OCI-LY7 (cell line): ENCODE measurements around the gene ZNF613. TPM values are rescaled to one million over a fixed set of nuclear protein-coding genes. Genes with fewer than 3 reads are reported as not detected.

ENCODE experiments used
- Bru-seq: library from RNA; stranded (reverse); fragments of 400-500 nt; gene quantifications from one replicate; lab custom pipeline; 2021; lab: Mats Ljungman, UMichigan
- BruChase-seq, 2 experiments: library from RNA; stranded (reverse); fragments of 400-500 nt; gene quantifications; one replicate each; lab custom pipeline; 2021; lab: Mats Ljungman, UMichigan
- BruUV-seq: library from RNA; stranded (reverse); fragments of 400-500 nt; replicated peaks from 2 replicates; lab custom pipeline; 2021; lab: Mats Ljungman, UMichigan
- CTCF ChIA-PET: fragments of 300-600 bp; sonication (Branson Sonifier 250); formaldehyde crosslinking; loops from one replicate; lab custom pipeline; 2022; ENCODE audit warnings: antibody characterized with exemption; ENCODE audit not compliant: unreplicated experiment; lab: Charles Lee
- POLR2A ChIA-PET: fragments of 300-600 bp; sonication (Branson Sonifier 250); formaldehyde crosslinking; loops from one replicate; lab custom pipeline; 2022; ENCODE audit warnings: antibody characterized with exemption; lab: Charles Lee
- DNase-seq: peaks from one replicate; pipeline ENCODE4 v3.0.0-alpha.2; 2015; ENCODE audit warnings: low spot score
- H2AFZ ChIP-seq: fragments of 200-600 bp; sonication (generic), shearing (Covaris generic); 2 replicates; pipeline ENCODE4 v1.6.1; 2014; ENCODE audit warnings: mild to moderate bottlenecking, antibody characterized with exemption, low read length, moderate library complexity
- H3K27ac ChIP-seq: fragments of 200-600 bp; sonication (generic); 2 replicates; pipeline ENCODE4 v1.5.1; 2014; ENCODE audit warnings: mixed run types, low read depth, mild to moderate bottlenecking, moderate library complexity, low read length, inconsistent platforms; ENCODE audit not compliant: poor library complexity, severe bottlenecking
- H3K36me3 ChIP-seq: fragments of 200-600 bp; sonication (generic); 2 replicates; pipeline ENCODE4 v1.6.1; 2014; ENCODE audit warnings: mild to moderate bottlenecking, antibody characterized with exemption, low read length, moderate library complexity, mixed read lengths; ENCODE audit not compliant: insufficient read depth
- H3K4me1 ChIP-seq: fragments of 200-600 bp; sonication (generic); 2 replicates; pipeline ENCODE4 v1.5.1; 2014; ENCODE audit warnings: mild to moderate bottlenecking, low read length; ENCODE audit not compliant: insufficient read depth, poor library complexity, severe bottlenecking
- H3K4me2 ChIP-seq: fragments of 200-600 bp; sonication (generic); 2 replicates; pipeline ENCODE4 v1.6.1; 2014; ENCODE audit warnings: mild to moderate bottlenecking, low read length
- H3K4me3 ChIP-seq: fragments of 200-600 bp; sonication (generic); 2 replicates; pipeline ENCODE4 v1.5.1; 2014; ENCODE audit warnings: mild to moderate bottlenecking, low read depth, low read length; ENCODE audit not compliant: poor library complexity, severe bottlenecking
- H3K79me2 ChIP-seq: fragments of 200-600 bp; sonication (generic); 2 replicates; pipeline ENCODE4 v1.6.1; 2016; ENCODE audit warnings: low read depth, mild to moderate bottlenecking, low read length, moderate library complexity, mixed read lengths; ENCODE audit not compliant: insufficient read depth
- H3K9me2 ChIP-seq: fragments of 200-600 bp; sonication (generic); 2 replicates; pipeline ENCODE4 v1.6.1; 2016; ENCODE audit warnings: mild to moderate bottlenecking, low read length, mixed read lengths; ENCODE audit not compliant: insufficient read depth
- H3K9me3 ChIP-seq: fragments of 200-600 bp; sonication (generic); 2 replicates; pipeline ENCODE4 v1.6.1; 2014; ENCODE audit warnings: mild to moderate bottlenecking, mixed run types, low read length, mixed read lengths
- H4K20me1 ChIP-seq: fragments of 200-600 bp; sonication (generic); 2 replicates; pipeline ENCODE4 v1.6.1; 2014; ENCODE audit warnings: mild to moderate bottlenecking, antibody characterized with exemption, low read length, moderate library complexity, mixed read lengths; ENCODE audit not compliant: insufficient read depth
- EZH2phosphoT487 ChIP-seq: fragments of 200-600 bp; sonication (generic); IDR thresholded peaks from 2 replicates; pipeline ENCODE4 v1.6.1; 2018; ENCODE audit warnings: low read depth, borderline replicate concordance, mild to moderate bottlenecking, mixed run types, antibody characterized with exemption, low read length, moderate library complexity, mixed read lengths
- intact Hi-C: fragments of 100-400 bp; cut with micrococcal nuclease; formaldehyde crosslinking; loops from one replicate; pipeline ENCODE4 v1.10.0; 2022; ENCODE audit not compliant: unreplicated experiment
- long read RNA-seq: library from polyadenylated mRNA; stranded (forward); transcript quantifications from one replicate; pipeline ENCODE4 v2.0.0, GENCODE V29; 2022
- total RNA-seq, 2 experiments: library from RNA; depleted of rRNA in 1 of 2; stranded (reverse); fragments of >200 nt in 1 of 2; shearing (Covaris generic) in 1 of 2; gene quantifications; 2 replicates each; pipeline ENCODE4 v1.2.3, GENCODE V29; 2014 to 2022
- TF ChIP-seq, protein P1 (sequence below): fragments of 200-600 bp; sonication (generic); conservative IDR thresholded peaks from 2 replicates; pipeline ENCODE4 v1.5.1; 2014; ENCODE audit warnings: mild to moderate bottlenecking, antibody characterized with exemption, low read length, moderate library complexity, mixed read lengths

The ZNF613 gene
- total RNA-seq (2014; rRNA removed; shearing (Covaris generic)) (4.6 and 10.0 TPM in 2 replicates), total RNA-seq (2022) (3.9 and 4.5 TPM in 2 replicates), Bru-seq, nascent RNA (percentile 50 among the genes with signal in this experiment), BruChase-seq, experiment 1, labeled RNA remaining after a 6-hour chase (percentile 49 among the genes with signal in this experiment), BruChase-seq, experiment 2, labeled RNA remaining after a 2-hour chase (percentile 54 among the genes with signal in this experiment)
- long read RNA-seq, partial matches to known transcripts = 1 of 7 reads
- long read RNA-seq, other reads (novel, unspliced or antisense) = 2 of 7 reads

DNA sequence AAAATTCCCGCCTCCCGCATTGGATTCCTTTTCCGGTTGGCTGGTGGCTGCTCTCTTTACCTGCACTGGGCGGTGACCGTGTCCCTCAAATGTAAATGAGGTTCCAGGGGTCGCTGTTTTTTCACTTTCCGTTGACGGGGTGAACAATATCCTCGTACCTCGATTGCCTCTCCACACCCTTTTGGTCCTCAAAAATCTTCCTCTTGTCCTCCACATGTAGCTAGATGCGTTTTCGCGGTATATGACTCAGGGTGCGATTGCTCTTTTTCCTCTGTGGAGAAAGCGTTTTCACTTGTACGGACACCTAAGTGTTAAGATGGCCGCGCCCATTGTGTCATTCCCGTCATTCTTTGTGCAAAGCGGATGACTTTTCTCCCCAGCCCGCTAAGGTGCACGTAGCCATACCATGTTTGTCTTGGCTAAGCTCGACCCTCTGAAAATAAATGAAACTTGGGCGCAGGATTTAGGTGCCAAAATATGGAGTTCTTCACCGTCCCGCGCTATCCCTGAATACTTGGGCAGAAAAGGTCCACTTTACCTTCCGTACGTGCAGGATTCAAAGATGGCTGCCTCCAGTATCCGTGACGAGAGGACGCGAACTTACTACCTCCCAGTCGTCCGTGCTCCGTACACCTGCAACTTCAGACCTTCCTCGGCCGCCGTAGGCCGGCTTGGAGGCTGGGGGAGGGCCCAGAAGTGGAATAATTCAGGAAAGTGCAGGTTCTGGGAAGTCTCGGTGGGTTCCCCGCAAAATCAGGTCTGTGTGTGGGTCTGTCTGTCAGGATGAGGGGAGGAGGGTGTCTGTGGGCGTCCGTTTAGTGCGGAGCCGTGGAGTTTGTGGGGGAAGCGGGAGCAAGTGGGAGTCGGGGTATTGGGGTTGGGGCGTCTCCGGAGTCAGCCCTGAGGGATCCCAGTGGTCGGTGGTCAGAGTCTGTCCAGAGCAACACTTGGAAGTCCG lies at the start of gene ZNF613:
ZNF613 (plus strand) TSS at position 689 of the 958 bp plus-strand sequence. CDS start 8,749 bp downstream, outside the sequence.
- Histone ChIP-seq H3K27ac (peak within 1 kb of the TSS; percentile 48), H3K4me1 (no peaks in the 10 kb centered on the region), H3K9me3 (peaks cover 31% of the 10 kb centered on the region), H3K4me2 (peak within 1 kb of the TSS; percentile 59), H3K4me3 (peak within 1 kb of the TSS; percentile 75), H2AFZ (peak within 1 kb of the TSS; percentile 81), H3K79me2 (no peaks in the 10 kb centered on the region), H3K36me3 (peaks cover 20% of the 10 kb centered on the region), H4K20me1 (no peaks in the 10 kb centered on the region), H3K9me2 (no peaks in the 10 kb centered on the region)
- intact Hi-C loops = loop anchor here (1.0 to 10.0 kb wide), 2 partner anchors 59 to 308 kb away; partner anchors contain the start of gene ZNF350
- CTCF ChIA-PET = no interaction called here
- no TSS peak for BruUV-seq
- TF ChIP-seq, protein P1, sequence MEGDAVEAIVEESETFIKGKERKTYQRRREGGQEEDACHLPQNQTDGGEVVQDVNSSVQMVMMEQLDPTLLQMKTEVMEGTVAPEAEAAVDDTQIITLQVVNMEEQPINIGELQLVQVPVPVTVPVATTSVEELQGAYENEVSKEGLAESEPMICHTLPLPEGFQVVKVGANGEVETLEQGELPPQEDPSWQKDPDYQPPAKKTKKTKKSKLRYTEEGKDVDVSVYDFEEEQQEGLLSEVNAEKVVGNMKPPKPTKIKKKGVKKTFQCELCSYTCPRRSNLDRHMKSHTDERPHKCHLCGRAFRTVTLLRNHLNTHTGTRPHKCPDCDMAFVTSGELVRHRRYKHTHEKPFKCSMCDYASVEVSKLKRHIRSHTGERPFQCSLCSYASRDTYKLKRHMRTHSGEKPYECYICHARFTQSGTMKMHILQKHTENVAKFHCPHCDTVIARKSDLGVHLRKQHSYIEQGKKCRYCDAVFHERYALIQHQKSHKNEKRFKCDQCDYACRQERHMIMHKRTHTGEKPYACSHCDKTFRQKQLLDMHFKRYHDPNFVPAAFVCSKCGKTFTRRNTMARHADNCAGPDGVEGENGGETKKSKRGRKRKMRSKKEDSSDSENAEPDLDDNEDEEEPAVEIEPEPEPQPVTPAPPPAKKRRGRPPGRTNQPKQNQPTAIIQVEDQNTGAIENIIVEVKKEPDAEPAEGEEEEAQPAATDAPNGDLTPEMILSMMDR = peak; percentile 32; the same call in 1 of the 2 replicates
- TF ChIP-seq EZH2phosphoT487 = no peak
- POLR2A ChIA-PET = no interaction called here
- DNase-seq = peak; percentile 87

DNA sequence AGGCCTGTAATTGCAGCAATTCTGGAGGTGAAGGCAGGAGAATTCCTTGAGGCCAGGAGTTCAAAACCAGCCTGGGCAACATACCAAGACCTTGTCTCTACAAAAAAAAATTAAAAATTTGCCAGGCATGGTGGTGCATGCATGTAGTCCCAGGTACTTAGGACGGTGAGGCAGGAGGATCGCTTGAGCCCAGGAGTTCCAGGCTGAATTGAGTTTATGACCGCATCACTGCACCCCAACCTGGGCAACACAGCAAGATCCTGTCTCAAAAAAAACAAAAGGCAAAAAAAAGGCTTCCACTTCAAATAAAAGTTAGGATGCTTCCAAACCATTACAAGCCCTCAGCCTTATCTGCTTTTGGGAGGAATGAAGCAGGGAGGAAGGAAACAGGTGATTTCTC lies 44.8 kb upstream of the ZNF613 start:
- H2AFZ ChIP-seq = no peak overlapping the region
- H3K4me2 ChIP-seq = no peak overlapping the region
- no peaks in the 10 kb centered on the region for H4K20me1 ChIP-seq
- H3K9me3 ChIP-seq = peaks cover 12% of the 10 kb centered on the region; the same call in 1 of the 2 replicates
- no peak overlapping the region for H3K4me3 ChIP-seq
- CTCF ChIA-PET = no interaction called here
- BruUV-seq = no TSS peak
- no peaks in the 10 kb centered on the region for H3K79me2 ChIP-seq
- H3K4me1 ChIP-seq = no peaks in the 10 kb centered on the region
- TF ChIP-seq EZH2phosphoT487 = no peak
- TF ChIP-seq, protein P1 = no peak
- H3K36me3 ChIP-seq = peaks cover 19% of the 10 kb centered on the region
- no peak overlapping the region for H3K27ac ChIP-seq
- no peak for DNase-seq
- H3K9me2 ChIP-seq = no peaks in the 10 kb centered on the region
- intact Hi-C loops = no loop called here
- POLR2A ChIA-PET = no interaction called here
